CD14-positive monocyte (primary cell): ENCODE data around the gene MDN1. TPM values are rescaled to one million over a fixed set of nuclear protein-coding genes. Genes with fewer than 3 reads are reported as not detected.
"Not testable (repeated sequence)": the region's sequence is repeated elsewhere in the genome, so short reads cannot be mapped to it uniquely, and the experiment has no call there.

Source experiments
- DNase-seq, 3 donors: peaks; one replicate each; pipeline ENCODE4 v3.0.0-alpha.2; 2011 to 2022
- H2AFZ ChIP-seq: 2 replicates; pipeline ENCODE4 v1.6.0; 2012; ENCODE audit warnings: mild to moderate bottlenecking, low read depth, low read length, inconsistent platforms; ENCODE audit not compliant: insufficient read depth, poor library complexity, severe bottlenecking
- H3K27ac ChIP-seq, 2 donors: 1 replicate in 1 of 2; 2 replicates in 1 of 2; pipeline ENCODE4 v1.5.1; 2012 to 2013; ENCODE audit warnings: low read length in 2 of 2, control low read depth in 1 of 2, inconsistent platforms in 1 of 2, low read depth in 1 of 2, mild to moderate bottlenecking in 1 of 2
- H3K27me3 ChIP-seq, 2 donors: one replicate each; pipeline versions ENCODE4 v1.6.0 to v1.6.1; 2011 to 2013; ENCODE audit warnings: low read length in 2 of 2; ENCODE audit not compliant: control insufficient read depth in 2 of 2, insufficient read depth in 2 of 2
- H3K36me3 ChIP-seq, 2 donors: replicated peaks in 1 of 2; 1 replicate in 1 of 2; 2 replicates in 1 of 2; pipeline versions ENCODE4 v1.5.1 to v1.6.1; 2012 to 2013; ENCODE audit warnings: low read length in 2 of 2, control low read depth in 1 of 2, inconsistent platforms in 1 of 2, mild to moderate bottlenecking in 1 of 2; ENCODE audit not compliant: insufficient read depth in 2 of 2, control insufficient read depth in 1 of 2
- H3K4me1 ChIP-seq, 2 donors: 1 replicate in 1 of 2; 2 replicates in 1 of 2; pipeline versions ENCODE4 v1.5.1 to v1.6.1; 2012 to 2013; ENCODE audit warnings: low read length in 2 of 2, control low read depth in 1 of 2, inconsistent platforms in 1 of 2, mild to moderate bottlenecking in 1 of 2, moderate library complexity in 1 of 2; ENCODE audit not compliant: insufficient read depth in 2 of 2, control insufficient read depth in 1 of 2
- H3K4me2 ChIP-seq: replicated peaks from 2 replicates; pipeline ENCODE3; 2012; ENCODE audit warnings: low read length, moderate library complexity, mild to moderate bottlenecking; ENCODE audit not compliant: poor library complexity, severe bottlenecking; ENCODE audit errors: extremely low read depth
- H3K4me3 ChIP-seq, 3 experiments: fragments of 200-600 bp in 1 of 3; sonication (generic) in 1 of 3; replicated peaks in 1 of 3; 1 replicate in 2 of 3; 2 replicates in 1 of 3; pipeline ENCODE4 v1.5.1; 2011 to 2013; ENCODE audit warnings: low read length in 3 of 3, mild to moderate bottlenecking in 3 of 3, control low read depth in 2 of 3, low read depth in 2 of 3, inconsistent platforms in 1 of 3, moderate library complexity in 1 of 3
- H3K79me2 ChIP-seq: 2 replicates; pipeline ENCODE4 v1.6.0; 2012; ENCODE audit warnings: mild to moderate bottlenecking, control low read depth, inconsistent platforms, low read length, moderate library complexity; ENCODE audit not compliant: insufficient read depth
- H3K9ac ChIP-seq: 2 replicates; pipeline ENCODE4 v1.6.0; 2017; ENCODE audit warnings: low read length, mild to moderate bottlenecking; ENCODE audit not compliant: insufficient read depth, poor library complexity, severe bottlenecking
- H3K9me3 ChIP-seq, 2 donors: replicated peaks in 1 of 2; 1 replicate in 1 of 2; 2 replicates in 1 of 2; pipeline versions ENCODE4 v1.5.1 to v1.6.1; 2012 to 2013; ENCODE audit warnings: low read length in 2 of 2, control low read depth in 1 of 2; ENCODE audit not compliant: control insufficient read depth in 1 of 2, insufficient read depth in 1 of 2
- H4K20me1 ChIP-seq: 2 replicates; pipeline ENCODE4 v1.6.0; 2012; ENCODE audit warnings: mild to moderate bottlenecking, low read length, control low read depth, moderate library complexity; ENCODE audit not compliant: insufficient read depth
- H3K27ac Mint-ChIP-seq, 7 donors: one replicate each; pipeline ENCODE4 v1.8.0; 2020; ENCODE audit warnings: mild to moderate bottlenecking in 7 of 7, mixed read lengths in 7 of 7, moderate library complexity in 6 of 7, inconsistent platforms in 2 of 7
- H3K27me3 Mint-ChIP-seq, 3 donors: one replicate each; pipeline ENCODE4 v1.8.0; 2021 to 2022; ENCODE audit warnings: low read depth in 3 of 3, mild to moderate bottlenecking in 3 of 3, mixed read lengths in 3 of 3, moderate library complexity in 3 of 3, inconsistent platforms in 1 of 3
- H3K36me3 Mint-ChIP-seq, 2 donors: one replicate each; pipeline ENCODE4 v1.8.0; 2020; ENCODE audit warnings: mixed read lengths in 2 of 2, inconsistent platforms in 1 of 2, mild to moderate bottlenecking in 1 of 2
- H3K4me1 Mint-ChIP-seq: one replicate; pipeline ENCODE4 v1.8.0; 2020; ENCODE audit warnings: mild to moderate bottlenecking, mixed read lengths
- H3K4me3 Mint-ChIP-seq, 2 donors: one replicate each; pipeline ENCODE4 v1.8.0; 2020; ENCODE audit warnings: mild to moderate bottlenecking in 2 of 2, mixed read lengths in 2 of 2, moderate library complexity in 1 of 2
- H3K9me3 Mint-ChIP-seq, 7 donors: one replicate each; pipeline ENCODE4 v1.8.0; 2020 to 2022; ENCODE audit warnings: mixed read lengths in 7 of 7, mild to moderate bottlenecking in 6 of 7, moderate library complexity in 6 of 7, inconsistent platforms in 2 of 7
- WGBS: methylation state at CpG from one replicate; pipeline ENCODE4 v1.1.5; 2013; ENCODE audit warnings: missing lambda C conversion rate; ENCODE audit not compliant: insufficient coverage; 5-methylcytosine and 5-hydroxymethylcytosine counted together
- intact Hi-C, 2 donors: fragments of 100-400 bp; cut with micrococcal nuclease; formaldehyde crosslinking; loops; one replicate each; pipeline versions ENCODE4 v1.15.0 to v1.15.1; 2023
- polyA plus RNA-seq, 3 donors: library from polyadenylated mRNA; depleted of rRNA in 1 of 3; unstranded in 2 of 3; stranded (reverse) in 1 of 3; fragments of 300-500 nt in 2 of 3; fragments of >200 nt in 1 of 3; fragmentation: Illumina TruSeq in 2 of 3; gene quantifications; 1 replicate in 2 of 3; 2 replicates in 1 of 3; pipeline ENCODE4 v1.2.3, GENCODE V29; 2012 to 2021
- TF ChIP-seq, protein P1 (sequence below): fragments of 200-600 bp; IDR thresholded peaks from one replicate; pipeline ENCODE4 v1.8.0; 2022; ENCODE audit warnings: antibody characterized with exemption, mild to moderate bottlenecking

The MDN1 gene
- polyA plus RNA-seq, 3 donors = 0.61 to 6.6 (median 1.8) TPM

DNA sequence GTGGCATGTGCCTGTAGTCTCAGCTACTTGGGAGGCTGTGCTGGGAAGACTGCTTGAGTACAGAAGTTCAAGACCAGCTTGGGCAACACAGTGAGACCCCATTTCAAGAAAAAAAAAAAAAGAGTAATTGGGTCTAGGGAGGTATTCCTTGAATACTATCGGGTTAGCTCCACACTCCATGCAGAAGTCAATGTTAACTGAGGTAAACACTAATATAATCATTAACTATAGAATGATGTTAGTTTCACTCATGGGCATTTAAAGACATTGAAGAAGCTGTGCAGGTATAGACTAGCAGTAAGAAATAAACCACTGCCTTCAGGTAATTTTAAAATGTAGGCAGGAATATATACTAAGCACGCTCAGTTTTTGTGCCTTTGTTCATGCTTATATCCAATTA is 32.6 kb downstream of the MDN1 start:
- peaks cover 46 to 75% of the 10 kb centered on the region in 2 donors for H3K36me3 ChIP-seq
- no peak overlapping the region for H3K27ac Mint-ChIP-seq

DNA sequence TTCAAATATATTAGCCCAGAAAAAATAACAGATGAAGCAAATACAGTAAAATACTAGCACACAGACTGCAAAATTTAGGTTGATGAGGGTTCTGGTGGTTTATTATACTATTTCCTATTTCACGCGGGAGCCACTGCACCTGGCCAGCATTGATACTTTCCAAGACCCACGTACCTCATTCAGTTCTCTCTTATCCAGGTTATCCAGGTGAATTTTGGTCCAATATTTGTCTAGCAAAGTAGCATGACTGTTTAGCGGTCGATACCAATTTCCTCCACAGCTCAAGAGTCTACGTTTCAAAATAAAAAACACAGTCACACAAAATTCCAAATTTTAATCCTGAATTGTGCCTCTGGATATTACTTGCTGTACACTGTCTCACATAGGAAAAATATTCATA is 34.8 kb downstream of the MDN1 start:
- WGBS = 93% methylated on average over 3 of the region's 6 CpGs
- H3K79me2 ChIP-seq = no peaks in the 10 kb centered on the region
- Mint-ChIP-seq H3K27me3 (peaks cover 0 to 2% (median 0%) of the 10 kb centered on the region in 3 donors), H3K9me3 (peaks cover 4 to 13% (median 8%) of the 10 kb centered on the region in 7 donors), H3K36me3 (peaks cover 76 to 89% of the 10 kb centered on the region in 2 donors), H3K27ac (no peak overlapping the region), H3K4me1 (no peaks in the 10 kb centered on the region), H3K4me3 (no peak overlapping the region)
- H3K4me1 ChIP-seq = no peaks in the 10 kb centered on the region
- no peak overlapping the region for H3K9ac ChIP-seq
- H3K9me3 ChIP-seq = peaks cover 10 to 11% of the 10 kb centered on the region in 2 donors
- TF ChIP-seq, protein P1, sequence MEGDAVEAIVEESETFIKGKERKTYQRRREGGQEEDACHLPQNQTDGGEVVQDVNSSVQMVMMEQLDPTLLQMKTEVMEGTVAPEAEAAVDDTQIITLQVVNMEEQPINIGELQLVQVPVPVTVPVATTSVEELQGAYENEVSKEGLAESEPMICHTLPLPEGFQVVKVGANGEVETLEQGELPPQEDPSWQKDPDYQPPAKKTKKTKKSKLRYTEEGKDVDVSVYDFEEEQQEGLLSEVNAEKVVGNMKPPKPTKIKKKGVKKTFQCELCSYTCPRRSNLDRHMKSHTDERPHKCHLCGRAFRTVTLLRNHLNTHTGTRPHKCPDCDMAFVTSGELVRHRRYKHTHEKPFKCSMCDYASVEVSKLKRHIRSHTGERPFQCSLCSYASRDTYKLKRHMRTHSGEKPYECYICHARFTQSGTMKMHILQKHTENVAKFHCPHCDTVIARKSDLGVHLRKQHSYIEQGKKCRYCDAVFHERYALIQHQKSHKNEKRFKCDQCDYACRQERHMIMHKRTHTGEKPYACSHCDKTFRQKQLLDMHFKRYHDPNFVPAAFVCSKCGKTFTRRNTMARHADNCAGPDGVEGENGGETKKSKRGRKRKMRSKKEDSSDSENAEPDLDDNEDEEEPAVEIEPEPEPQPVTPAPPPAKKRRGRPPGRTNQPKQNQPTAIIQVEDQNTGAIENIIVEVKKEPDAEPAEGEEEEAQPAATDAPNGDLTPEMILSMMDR = no peak
- intact Hi-C loops = no loop called here
- no peak overlapping the region for H3K4me2 ChIP-seq
- H4K20me1 ChIP-seq = no peaks in the 10 kb centered on the region
- no peaks in the 10 kb centered on the region for H3K27me3 ChIP-seq
- DNase-seq = no peak
- H3K36me3 ChIP-seq = peaks cover 56 to 89% of the 10 kb centered on the region in 2 donors
- H3K4me3 ChIP-seq = no peak overlapping the region
- no peak overlapping the region for H3K27ac ChIP-seq
- H2AFZ ChIP-seq = no peak overlapping the region

More for the DNA sequence above, 32.6 kb downstream of the MDN1 start:
- Mint-ChIP-seq H3K4me1 (no peaks in the 10 kb centered on the region), H3K27me3 (peaks cover 0 to 2% (median 0%) of the 10 kb centered on the region in 3 donors), H3K9me3 (peaks cover 4 to 13% (median 8%) of the 10 kb centered on the region in 7 donors), H3K4me3 (no peak overlapping the region), H3K36me3 (peaks cover 66 to 81% of the 10 kb centered on the region in 2 donors)
- no peak overlapping the region for H3K9ac ChIP-seq
- no peak overlapping the region for H3K4me2 ChIP-seq
- intact Hi-C loops = no loop called here
- H4K20me1 ChIP-seq = no peaks in the 10 kb centered on the region
- no peaks in the 10 kb centered on the region for H3K4me1 ChIP-seq
- H3K4me3 ChIP-seq = no peak overlapping the region
- no CpG with 5 or more reads among the region's 2 CpGs for WGBS
- no peak for DNase-seq
- H3K27me3 ChIP-seq = no peaks in the 10 kb centered on the region
- no peak overlapping the region for H2AFZ ChIP-seq
- H3K79me2 ChIP-seq = no peaks in the 10 kb centered on the region
- TF ChIP-seq, protein P1 = no peak
- no peak overlapping the region for H3K27ac ChIP-seq
- peaks cover 10 to 11% of the 10 kb centered on the region in 2 donors for H3K9me3 ChIP-seq

- not testable (repeated sequence) for H3K79me2 ChIP-seq, H3K27ac Mint-ChIP-seq
- WGBS = no CpG with 5 or more reads among the region's 7 CpGs
Observed at GRCh38 chr6:89783293-89783692, 36.3 kb downstream of the MDN1 start.

More at GRCh38 chr6:89783293-89783692, 36.3 kb downstream of the MDN1 start:
- DNase-seq, H3K4me3 ChIP-seq, H3K4me1 Mint-ChIP-seq, H4K20me1 ChIP-seq, H3K4me3 Mint-ChIP-seq, H2AFZ ChIP-seq, H3K4me1 ChIP-seq, intact Hi-C loops, H3K27me3 Mint-ChIP-seq, H3K27ac ChIP-seq, H3K27me3 ChIP-seq, H3K9ac ChIP-seq, H3K4me2 ChIP-seq: not testable (repeated sequence)
- H3K36me3 Mint-ChIP-seq = peaks cover 69 to 83% of the 10 kb centered on the region in 2 donors
- peaks cover 51 to 83% of the 10 kb centered on the region in 2 donors for H3K36me3 ChIP-seq
- peaks cover 4 to 13% (median 8%) of the 10 kb centered on the region in 7 donors for H3K9me3 Mint-ChIP-seq
- peaks cover 10 to 11% of the 10 kb centered on the region in 2 donors for H3K9me3 ChIP-seq
